GM04503 (cell line): Measurements from ENCODE around the gene ASTN2.

ENCODE experiments used
- DNase-seq: peaks from one replicate; pipeline ENCODE4 v3.0.0-alpha.2; 2012; ENCODE audit warnings: low read depth

ASTN2 gene

GRCh38 chr9:116379821-116380220, 1035.0 kb downstream of the ASTN2 start:
- DNase-seq, result no peak

GRCh38 chr9:116378873-116379272, 1036.0 kb downstream of the ASTN2 start:
- DNase-seq, result no peak

DNA sequence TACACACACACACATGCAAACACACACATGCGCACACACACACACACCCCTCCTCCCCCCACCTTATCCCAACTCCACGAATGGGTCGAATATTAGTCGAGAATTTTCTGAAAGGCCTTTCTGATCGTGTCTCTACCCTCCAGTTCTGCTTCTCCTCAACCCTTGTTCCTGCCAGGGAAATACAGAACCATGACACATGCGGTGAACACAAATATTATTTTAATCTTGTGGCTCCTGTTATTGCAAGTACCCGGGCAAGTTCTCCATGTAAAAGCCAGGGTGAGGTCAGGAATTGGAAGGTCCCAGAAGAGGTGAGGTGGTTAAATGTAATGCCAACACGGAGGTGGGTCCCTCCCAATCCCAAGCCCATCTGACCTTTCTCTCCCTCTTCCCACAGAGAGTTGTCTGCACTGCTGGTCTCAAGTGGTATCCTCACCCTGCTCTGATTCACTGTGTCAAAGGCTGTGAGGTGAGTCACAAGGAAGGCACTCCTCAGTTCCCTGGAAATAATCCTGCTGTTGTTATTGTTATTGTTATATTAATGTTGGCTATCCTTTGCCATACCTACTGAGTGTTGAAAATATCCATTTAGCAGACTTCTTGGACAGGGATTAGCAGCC, 1037.6 kb downstream of the ASTN2 start:
- peak; percentile 56 for DNase-seq
